T-helper 2 cell treated with Interferon-gamma antibody and Interleukin-4, amounts not matched to agents 5 μg/mL and 100 μg/mL, for 36 hours (primary cell): ENCODE data around the gene CUL4B.
"Not testable (repeated sequence)": the region's sequence is repeated elsewhere in the genome, so short reads cannot be mapped to it uniquely, and the experiment has no call there.

ENCODE experiments used
- DNase-seq: peaks from one replicate; pipeline ENCODE4 v3.0.0; 2021; ENCODE audit warnings: low spot score
- H3K27ac Mint-ChIP-seq: one replicate; pipeline ENCODE4 v1.8.0; 2021; ENCODE audit warnings: mild to moderate bottlenecking, mixed read lengths
- H3K27me3 Mint-ChIP-seq: one replicate; pipeline ENCODE4 v1.8.0; 2021; ENCODE audit warnings: low read depth, mixed read lengths
- H3K36me3 Mint-ChIP-seq: one replicate; pipeline ENCODE4 v1.8.0; 2021; ENCODE audit warnings: low read depth, mixed read lengths
- H3K4me1 Mint-ChIP-seq: one replicate; pipeline ENCODE4 v1.8.0; 2021; ENCODE audit warnings: low read depth, mixed read lengths
- H3K4me3 Mint-ChIP-seq: one replicate; pipeline ENCODE4 v1.8.0; 2022; ENCODE audit warnings: mild to moderate bottlenecking, moderate library complexity, mixed read lengths
- H3K9me3 Mint-ChIP-seq: one replicate; pipeline ENCODE4 v1.8.0; 2021; ENCODE audit warnings: mixed read lengths

The CUL4B gene

DNA sequence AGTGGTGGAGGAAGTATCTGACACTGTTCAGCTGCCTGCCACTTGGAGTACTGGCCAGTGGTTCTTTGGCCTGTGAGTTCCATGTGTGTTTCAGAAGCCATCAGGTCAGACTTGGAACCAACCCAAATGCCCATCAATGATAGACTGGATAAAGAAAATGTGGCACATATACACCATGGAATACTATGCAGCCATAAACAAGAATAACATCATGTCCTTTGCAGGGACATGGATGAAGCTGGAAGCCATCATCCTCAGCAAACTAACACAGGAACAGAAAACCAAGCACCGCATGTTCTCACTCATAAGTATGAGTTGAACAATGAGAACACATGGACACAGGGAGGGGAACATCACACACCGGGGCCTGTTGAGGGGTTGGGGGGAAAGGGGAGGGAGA lies 70.6 kb downstream of the CUL4B start:
- H3K27me3 Mint-ChIP-seq, H3K36me3 Mint-ChIP-seq, DNase-seq, H3K27ac Mint-ChIP-seq, H3K4me3 Mint-ChIP-seq, H3K9me3 Mint-ChIP-seq: not testable (repeated sequence)
- peaks cover 19% of the 10 kb centered on the region for H3K4me1 Mint-ChIP-seq

DNA sequence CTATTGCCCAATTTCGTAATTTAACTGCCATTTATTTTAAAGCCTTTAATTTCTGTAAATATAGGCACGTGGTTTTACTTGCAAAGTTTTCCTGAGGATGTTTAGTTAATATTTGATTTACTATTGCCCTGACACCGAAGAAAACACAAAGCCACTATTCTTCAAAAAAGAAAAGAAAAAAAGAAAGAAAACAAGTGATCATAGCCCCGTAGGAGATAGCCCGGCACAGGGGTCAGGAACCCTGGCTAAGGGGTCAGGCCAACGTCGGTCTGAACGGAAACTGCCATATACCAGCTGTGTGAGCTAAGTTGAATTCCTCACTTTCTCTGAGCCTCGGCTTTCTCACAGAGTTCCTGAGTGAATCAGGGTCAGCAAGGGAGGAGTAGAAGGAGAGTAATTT lies 74.0 kb downstream of the CUL4B start:
- Mint-ChIP-seq H3K9me3 (no peaks in the 10 kb centered on the region), H3K27ac (peak overlapping the region; percentile 49), H3K27me3 (no peaks in the 10 kb centered on the region), H3K36me3 (no peaks in the 10 kb centered on the region), H3K4me1 (peaks cover 19% of the 10 kb centered on the region), H3K4me3 (peak overlapping the region; percentile 48)
- no peak for DNase-seq

DNA sequence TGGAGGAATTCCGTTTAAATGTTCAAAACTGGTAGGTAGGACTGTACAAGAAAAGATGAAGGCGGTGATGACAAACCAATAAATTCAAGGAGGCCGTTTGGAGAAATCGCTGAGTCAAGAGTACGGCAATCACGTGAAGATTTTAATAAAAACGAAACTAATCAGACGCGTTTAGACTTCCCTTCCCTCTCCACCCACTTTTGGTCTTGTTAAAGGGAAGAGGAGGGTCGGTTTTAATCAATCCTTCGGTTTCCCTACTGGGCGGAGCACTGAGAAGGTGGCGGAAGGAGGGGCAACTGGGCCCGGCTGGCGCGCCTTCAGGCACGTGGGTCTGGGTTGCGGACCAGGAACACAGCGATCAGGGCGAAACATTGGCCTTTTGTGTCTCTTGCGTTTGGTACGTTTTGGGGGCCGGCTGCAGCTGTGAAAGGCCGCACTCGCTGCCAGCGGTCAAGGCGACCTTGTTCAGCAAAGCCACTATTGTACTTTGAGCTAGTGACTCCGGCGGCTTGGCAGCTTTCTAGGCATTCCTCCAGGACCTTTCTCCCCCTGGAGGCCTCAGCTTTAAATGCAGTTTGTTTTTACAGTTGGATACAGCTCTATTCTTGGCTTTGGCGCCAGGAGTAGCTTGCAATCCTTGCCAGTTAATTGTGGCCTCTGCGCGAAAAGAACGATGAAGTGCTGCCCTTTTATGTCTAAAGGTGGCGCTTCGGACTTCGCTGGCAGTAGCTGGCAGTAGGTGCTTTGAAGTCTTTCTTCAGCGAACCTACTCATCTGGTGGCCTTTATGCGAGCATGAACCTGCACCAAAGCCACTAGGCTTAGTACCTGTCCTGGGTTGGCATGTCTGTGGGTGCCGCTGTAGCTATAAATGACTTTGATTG lies 74.9 kb downstream of the CUL4B start:
- DNase-seq: peak; percentile 52
- peak overlapping the region; percentile 92 for H3K27ac Mint-ChIP-seq
- H3K36me3 Mint-ChIP-seq: no peaks in the 10 kb centered on the region
- no peaks in the 10 kb centered on the region for H3K9me3 Mint-ChIP-seq
- H3K4me1 Mint-ChIP-seq: peaks cover 19% of the 10 kb centered on the region
- H3K4me3 Mint-ChIP-seq: peak overlapping the region; percentile 81
- H3K27me3 Mint-ChIP-seq: no peaks in the 10 kb centered on the region

DNA sequence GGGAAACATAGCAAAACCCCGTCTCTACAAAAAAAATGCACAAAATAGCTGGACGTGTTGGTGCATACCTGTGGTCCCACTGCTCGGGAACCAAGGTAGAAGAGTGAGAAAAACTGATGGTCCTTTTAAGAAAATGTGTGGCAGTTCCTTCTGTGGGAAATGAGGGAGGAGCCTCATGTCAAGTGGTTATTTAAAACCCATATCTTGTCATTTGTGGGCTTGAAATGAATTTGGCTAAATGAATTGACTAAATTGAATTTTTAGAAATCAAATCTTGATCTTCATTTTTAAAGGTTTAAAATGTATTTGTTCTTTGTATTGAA lies 75.5 kb downstream of the CUL4B start:
- Mint-ChIP-seq H3K36me3 (no peaks in the 10 kb centered on the region), H3K4me1 (peaks cover 19% of the 10 kb centered on the region), H3K27me3 (no peaks in the 10 kb centered on the region), H3K4me3 (peak overlapping the region; percentile 81), H3K9me3 (no peaks in the 10 kb centered on the region), H3K27ac (peak overlapping the region; percentile 92)
- no peak for DNase-seq

DNA sequence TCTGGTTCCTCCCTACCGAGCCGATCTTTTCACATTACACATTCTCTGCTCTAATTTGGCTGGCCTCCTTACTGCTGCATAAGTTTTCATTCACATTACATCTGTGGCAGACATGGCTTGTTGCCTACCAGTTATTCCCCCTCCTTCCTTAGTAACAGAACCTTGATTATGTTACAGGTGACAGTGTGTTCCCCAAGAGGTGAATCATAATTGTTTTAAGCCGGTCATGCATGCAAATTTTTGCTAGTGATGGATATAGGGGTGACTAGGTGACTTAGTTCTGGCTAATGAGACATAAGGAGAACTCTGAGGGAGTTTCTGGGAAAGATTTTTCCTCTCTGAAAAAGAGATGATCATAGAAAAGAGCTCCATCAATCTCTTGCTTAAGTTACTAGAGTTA lies 83.3 kb downstream of the CUL4B start:
- peaks cover 9% of the 10 kb centered on the region for H3K4me1 Mint-ChIP-seq
- H3K27ac Mint-ChIP-seq: no peak overlapping the region
- H3K36me3 Mint-ChIP-seq: no peaks in the 10 kb centered on the region
- DNase-seq: no peak
- H3K4me3 Mint-ChIP-seq: no peak overlapping the region
- no peaks in the 10 kb centered on the region for H3K9me3 Mint-ChIP-seq
- H3K27me3 Mint-ChIP-seq: no peaks in the 10 kb centered on the region

DNA sequence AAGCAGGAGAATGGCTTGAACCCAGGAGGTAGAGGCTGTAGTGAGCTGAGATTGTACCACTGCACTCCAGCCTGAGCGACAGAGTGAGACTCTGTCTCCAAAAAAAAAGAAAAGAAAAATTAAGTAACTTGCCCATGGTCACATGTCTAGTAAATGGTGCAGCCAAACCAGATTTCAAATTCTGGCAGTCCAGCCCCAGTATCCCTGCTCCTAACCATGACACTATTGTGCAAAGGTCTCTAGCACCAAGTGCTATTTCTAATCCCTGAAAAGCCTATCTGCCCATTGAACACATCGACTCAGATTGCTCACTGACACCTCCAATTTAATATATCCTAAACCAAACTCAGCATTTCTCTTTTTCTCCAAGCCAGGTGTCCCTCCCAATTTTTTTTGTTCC lies 84.0 kb downstream of the CUL4B start:
- Mint-ChIP-seq H3K9me3 (no peaks in the 10 kb centered on the region), H3K4me3 (no peak overlapping the region), H3K27me3 (no peaks in the 10 kb centered on the region), H3K27ac (no peak overlapping the region), H3K36me3 (no peaks in the 10 kb centered on the region), H3K4me1 (peaks cover 9% of the 10 kb centered on the region)
- no peak for DNase-seq

DNA sequence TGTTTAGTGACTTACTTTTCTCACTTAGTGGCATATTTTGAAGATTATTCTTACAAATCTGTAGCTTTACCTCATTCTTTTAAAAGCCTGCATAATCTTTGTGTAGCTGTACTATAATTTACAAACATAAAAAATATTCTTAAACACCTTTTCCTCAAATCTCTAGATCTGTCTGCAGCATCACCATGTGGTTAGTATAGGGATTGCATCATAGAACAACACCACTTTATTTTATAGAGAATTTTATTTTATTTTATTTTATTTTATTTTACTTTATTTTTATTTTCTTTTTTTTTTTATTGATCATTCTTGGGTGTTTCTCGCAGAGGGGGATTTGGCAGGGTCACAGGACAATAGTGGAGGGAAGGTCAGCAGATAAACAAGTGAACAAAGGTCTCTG lies 85.3 kb downstream of the CUL4B start:
- not testable (repeated sequence) for H3K4me1 Mint-ChIP-seq, H3K27ac Mint-ChIP-seq, H3K27me3 Mint-ChIP-seq, DNase-seq, H3K9me3 Mint-ChIP-seq, H3K36me3 Mint-ChIP-seq, H3K4me3 Mint-ChIP-seq
